Adipose tissue (tissue), 3 donors: ENCODE data around the gene DNAJA4. TPM values are rescaled to one million over a fixed set of nuclear protein-coding genes. Genes with fewer than 3 reads are reported as not detected.

Experiments used
- H3K27ac ChIP-seq: one replicate; pipeline ENCODE4 v1.5.1; 2013; ENCODE audit warnings: low read depth, low read length
- WGBS, 3 donors: extraction: QIAGEN DNeasy Blood & Tissue Kit; methylation state at CpG; one replicate each; pipeline ENCODE4 v1.1.7; 2013; 5-methylcytosine and 5-hydroxymethylcytosine counted together
- polyA plus RNA-seq, 3 donors: library from polyadenylated mRNA; stranded (reverse); fragments of 200-250 nt; gene quantifications; one replicate each; pipeline ENCODE4 v1.2.3, GENCODE V29; 2013
- donor health status: healthy with polysubstance abuse.
- donor health status: Bipolar disorder and iron deficiency.
- donor health status: healthy.

Gene DNAJA4
- polyA plus RNA-seq, 3 donors, result 8.6 to 38.5 (median 9.4) TPM

DNA sequence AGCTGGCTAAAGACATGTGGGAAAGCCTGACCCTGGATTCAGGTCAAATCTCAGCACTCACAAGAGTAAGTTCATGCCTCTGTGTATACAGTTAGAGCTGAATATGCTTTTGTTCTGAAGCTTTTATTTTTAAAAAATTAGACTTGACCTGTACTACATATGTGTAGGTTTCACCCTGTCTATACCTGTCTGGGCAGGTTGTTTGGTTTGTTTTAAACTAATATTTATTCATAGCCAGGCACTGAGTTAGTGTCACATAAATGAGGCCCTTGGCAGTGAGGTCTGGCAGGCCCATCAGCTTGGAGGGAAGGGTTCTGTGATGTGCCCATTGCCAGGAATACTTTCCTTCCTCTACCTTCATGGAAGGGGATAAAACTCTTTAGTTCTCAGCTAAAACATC lies 1.9 kb downstream of the DNAJA4 start:
- no peak overlapping the region for H3K27ac ChIP-seq

DNA sequence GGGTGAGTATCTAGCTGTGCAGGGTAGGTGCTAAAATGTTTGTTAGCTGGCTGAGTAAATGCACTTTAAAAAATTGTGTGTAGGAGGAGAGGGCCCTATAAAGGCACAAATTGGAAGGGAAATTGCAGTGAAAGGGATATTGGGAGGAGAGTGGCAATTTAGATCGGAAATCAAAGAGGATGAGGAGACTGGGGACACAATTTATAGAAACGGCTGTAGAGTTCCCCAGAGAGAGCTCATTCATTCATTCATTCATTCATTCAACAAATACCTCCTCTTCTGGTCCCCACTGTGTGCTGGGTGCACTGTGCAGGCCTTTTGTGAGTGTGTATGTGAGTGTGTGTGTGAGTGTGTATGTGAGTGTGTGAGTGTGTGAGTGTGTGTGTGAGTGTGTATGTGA lies 2.4 kb downstream of the DNAJA4 start:
- no peak overlapping the region for H3K27ac ChIP-seq
- WGBS, 3 donors, result 65 to 81% (median 78%) methylated on average over 2 of the region's 2 CpGs

DNA sequence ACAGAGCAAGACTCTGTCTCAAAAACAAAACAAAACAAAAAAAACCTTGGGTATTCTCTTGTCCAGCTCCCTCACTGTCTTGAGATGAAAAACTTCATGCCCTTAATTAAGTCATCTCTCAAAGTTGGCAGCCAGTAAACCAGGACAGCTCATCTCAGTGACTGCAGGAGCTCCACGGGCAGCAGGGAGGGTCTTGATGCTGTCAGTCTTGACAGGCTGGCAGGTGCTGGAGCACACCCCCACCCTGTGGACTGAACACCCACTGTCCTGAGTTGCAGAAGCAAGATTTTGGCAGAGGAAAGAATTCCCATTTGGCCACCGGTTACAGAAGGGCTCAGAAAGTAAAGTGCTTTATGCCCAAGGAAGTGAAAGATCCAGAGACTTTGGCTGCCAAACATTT lies 8.0 kb downstream of the DNAJA4 start:
- no peak overlapping the region for H3K27ac ChIP-seq
- 55 to 79% (median 74%) methylated on average over 2 of the region's 2 CpGs for WGBS, 3 donors

DNA sequence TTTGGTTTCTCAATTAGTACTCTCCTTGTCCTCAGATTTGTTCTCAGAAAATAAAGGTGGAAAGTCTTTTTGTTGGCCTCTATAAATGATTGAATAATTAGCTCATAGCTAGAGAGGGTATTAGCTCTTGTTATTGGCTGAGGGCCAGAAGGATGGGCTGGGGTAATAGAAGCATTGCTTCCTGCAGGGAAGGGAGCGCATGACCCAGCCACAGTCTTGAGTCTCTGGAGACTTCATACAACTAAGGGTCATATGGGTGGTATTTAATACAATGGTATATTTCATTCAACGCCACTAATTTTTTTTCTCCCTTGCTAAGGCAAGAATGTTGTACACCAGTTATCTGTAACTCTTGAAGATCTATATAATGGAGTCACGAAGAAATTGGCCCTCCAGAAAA lies 8.4 kb downstream of the DNAJA4 start:
- no peak overlapping the region for H3K27ac ChIP-seq
- 91 to 96% (median 94%) methylated on average over 3 of the region's 3 CpGs for WGBS, 3 donors

DNA sequence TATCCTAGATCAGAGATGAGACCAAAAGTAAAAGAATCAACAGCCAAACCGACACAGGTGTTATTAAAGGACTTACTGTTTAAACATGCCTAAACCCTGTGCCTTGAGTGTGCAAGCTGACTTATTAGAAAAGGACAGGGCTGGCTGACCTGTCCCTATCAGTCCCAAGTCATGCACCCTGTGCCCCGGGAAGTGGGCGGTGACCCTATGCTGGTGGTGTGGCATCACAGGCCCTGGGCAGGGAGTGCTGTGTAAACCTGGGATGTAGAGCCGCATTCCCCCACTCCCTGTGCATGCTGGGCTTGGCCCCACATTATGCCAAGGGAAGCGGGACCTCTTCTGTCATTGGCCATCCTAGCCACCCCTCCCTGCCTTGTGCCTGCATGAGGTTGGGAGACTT lies 10.6 kb downstream of the DNAJA4 start:
- H3K27ac ChIP-seq, result no peak overlapping the region
- 77 to 97% (median 95%) methylated on average over 5 of the region's 5 CpGs for WGBS, 3 donors

DNA sequence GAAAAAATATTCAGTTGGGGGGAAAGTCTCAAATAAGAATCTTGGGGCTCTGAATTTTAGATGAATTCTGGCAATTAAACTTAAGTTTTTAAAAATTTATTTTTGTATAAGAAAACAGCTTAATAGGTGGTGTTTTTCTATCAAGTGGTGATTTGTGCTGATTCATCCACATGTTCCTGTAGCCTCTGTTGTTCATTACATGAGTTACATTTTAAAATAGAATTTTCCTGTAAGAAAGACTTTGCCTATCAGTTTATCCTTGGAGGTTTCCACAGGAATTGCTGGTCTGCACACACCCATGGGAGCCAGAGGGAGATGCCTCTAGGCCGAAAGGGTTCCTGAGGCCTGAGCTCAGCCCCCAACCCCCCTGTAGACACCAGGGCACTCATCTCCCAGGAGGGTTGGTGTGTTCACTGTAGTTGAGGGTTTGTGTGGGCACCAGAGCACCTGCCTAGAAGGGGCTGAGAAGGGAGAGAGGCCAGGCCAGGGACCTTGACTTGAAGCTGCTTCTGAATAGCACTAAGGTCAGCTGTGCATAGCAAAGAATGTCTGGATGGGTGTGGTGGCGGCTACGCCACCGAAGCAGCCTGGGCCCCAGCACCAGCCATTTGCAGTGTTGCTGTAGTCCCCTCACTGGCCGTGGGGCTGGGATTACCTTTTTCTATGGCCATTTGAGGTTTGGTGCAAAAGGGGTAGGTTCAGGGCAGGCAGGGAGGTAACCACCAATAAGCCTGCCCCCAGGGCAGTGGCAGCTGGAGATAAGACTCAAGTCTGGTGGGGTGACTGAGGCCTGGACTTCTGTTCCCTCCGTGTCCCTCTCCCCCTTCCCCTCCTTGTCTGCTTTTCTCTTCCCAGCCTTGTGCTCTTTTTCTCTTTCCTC lies 11.9 kb downstream of the DNAJA4 start:
- WGBS, 3 donors, result 84 to 94% (median 87%) methylated on average over 6 of the region's 6 CpGs
- H3K27ac ChIP-seq, result no peak overlapping the region

DNA sequence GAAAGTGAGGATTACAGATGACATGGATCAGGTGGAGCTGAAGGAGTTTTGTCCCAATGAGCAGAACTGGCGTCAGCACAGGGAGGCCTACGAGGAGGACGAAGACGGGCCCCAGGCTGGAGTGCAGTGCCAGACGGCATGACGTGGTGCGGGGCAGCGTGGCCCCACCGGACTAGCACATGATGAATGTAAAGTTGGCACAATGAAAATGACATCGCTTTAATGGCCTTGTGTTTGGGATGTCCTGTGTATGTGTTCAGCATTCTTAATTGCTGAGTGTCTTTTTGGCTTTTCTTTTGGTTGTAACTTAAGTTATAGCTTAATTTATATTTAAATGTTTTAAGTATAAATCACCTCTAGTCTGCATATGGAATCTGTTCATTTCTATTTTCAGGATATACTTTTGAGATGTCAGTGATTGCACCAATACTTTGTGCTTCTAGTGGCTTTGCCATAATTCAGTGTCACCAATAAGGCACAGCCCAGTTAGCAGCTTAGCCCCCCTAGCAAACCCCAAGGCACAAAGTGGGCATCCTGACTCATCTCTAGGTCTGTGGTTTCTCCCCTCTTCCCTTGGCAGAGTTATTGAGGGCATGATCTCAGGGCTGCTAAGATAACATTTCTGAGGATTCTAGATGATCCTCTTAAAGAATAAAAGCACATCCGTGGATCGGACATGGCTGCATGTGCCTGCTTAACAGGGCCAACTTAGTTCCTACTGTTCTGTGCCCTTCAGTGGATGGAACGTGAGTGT lies 16.1 kb downstream of the DNAJA4 start:
- WGBS, 3 donors, result 90 to 94% (median 93%) methylated on average over 13 of the region's 13 CpGs
- no peak overlapping the region for H3K27ac ChIP-seq

DNA sequence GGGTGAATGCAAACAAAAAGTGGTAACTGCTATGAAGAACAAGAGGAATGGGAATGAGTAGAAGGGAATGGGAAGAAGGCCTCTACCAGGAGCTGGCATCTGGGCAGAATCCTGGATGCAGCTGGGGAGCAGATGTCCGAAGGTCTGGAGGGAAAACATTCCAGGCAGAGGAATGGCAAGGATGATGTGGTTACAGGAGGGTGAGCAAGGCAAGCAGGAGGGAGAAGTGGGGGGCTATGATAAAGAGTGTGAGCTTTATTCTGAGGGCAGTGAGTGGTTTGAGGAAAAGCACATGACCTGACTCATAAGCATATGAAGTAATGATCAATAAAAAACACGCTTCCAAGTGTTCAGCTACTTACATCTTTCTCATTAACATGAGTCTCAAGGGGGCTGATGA lies 18.0 kb downstream of the DNAJA4 start:
- 90 to 96% (median 93%) methylated on average over 2 of the region's 2 CpGs for WGBS, 3 donors

DNA sequence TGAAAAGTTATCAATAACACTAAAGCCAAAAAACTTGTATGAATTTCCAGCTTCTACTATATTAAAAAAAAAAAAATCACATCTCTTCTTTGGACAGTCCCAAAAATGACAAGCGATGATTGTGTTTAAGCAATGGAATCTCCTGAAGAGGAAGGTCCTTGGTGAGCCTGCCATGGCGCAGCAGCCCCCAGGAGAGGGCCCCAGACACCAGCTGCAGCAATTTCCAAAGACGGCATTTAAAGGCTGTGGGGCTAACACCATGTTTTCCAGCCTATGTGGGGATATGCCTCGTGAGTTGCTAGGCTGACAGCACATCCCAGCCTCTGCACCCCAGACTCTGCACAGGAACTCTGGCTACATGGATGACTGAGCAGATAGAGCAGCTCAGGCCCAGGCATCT lies 20.4 kb downstream of the DNAJA4 start:
- WGBS, 3 donors, result 75 to 86% (median 79%) methylated on average over 4 of the region's 4 CpGs

More for the DNA sequence above, 18.0 kb downstream of the DNAJA4 start:
- no peak overlapping the region for H3K27ac ChIP-seq

DNA sequence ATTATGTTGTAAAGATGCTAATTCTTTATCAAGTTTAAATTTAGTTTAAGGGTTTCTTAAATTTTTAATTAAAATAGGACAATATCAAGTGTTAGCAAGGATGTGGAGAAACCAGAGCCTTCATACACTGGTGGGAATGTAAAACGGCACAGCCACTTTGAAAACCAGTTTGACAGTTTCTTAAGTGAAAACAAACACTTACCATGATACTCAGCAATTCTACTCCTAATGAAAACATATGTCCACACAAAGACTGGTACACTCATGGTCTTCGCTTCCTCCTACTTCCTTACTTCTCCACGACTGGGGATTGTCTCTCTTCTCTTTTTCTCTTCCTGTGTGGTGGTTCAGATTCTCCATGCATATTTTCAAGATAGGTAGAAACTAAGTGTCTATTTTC lies 25.9 kb downstream of the DNAJA4 start:
- WGBS, 3 donors, result 68 to 82% (median 72%) methylated on average over 3 of the region's 3 CpGs
- H3K27ac ChIP-seq, result no peak overlapping the region

More for the DNA sequence above, 20.4 kb downstream of the DNAJA4 start:
- H3K27ac ChIP-seq, result no peak overlapping the region

DNA sequence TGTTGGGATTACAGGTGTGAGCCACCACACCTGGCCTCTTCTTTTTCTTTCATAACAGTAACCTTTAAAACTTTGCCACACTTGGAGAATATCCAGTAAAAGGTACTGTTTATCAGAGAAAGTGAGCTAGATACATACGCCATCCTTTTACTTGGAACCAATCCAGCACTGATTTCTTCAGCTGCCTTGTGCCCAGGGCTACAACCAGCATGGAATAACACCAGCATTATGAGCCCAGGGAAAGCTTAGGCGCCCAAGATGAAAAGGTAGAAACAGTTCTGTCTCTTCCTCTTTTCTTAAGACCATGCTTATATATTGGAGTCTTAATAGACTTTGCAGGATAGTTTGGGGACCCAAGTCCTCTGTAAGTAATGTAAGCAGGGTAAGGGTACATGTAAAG lies 26.7 kb downstream of the DNAJA4 start:
- 48 to 74% (median 70%) methylated on average over 2 of the region's 2 CpGs for WGBS, 3 donors
- H3K27ac ChIP-seq, result no peak overlapping the region

DNA sequence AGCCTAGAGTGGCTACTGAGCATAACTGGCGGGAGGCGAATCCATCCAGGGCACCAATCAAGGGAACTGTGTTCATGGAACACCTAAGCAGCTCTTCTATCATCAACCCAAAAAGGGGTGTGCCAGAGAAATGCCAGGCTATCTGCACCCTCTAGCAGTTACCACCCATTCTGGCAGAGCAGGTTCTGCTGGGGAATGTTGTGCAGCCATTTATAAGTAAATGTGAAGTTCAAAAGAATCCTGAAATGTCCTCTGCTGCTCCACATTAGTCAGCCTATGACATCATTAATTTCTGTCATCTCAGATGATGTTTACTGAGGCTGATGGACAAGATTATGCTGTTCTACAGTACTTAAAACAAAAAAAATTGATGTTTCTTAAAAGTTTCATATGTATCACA lies 27.3 kb downstream of the DNAJA4 start:
- no peak overlapping the region for H3K27ac ChIP-seq
- WGBS, 3 donors, result 90 to 100% (median 98%) methylated on average over 2 of the region's 2 CpGs

DNA sequence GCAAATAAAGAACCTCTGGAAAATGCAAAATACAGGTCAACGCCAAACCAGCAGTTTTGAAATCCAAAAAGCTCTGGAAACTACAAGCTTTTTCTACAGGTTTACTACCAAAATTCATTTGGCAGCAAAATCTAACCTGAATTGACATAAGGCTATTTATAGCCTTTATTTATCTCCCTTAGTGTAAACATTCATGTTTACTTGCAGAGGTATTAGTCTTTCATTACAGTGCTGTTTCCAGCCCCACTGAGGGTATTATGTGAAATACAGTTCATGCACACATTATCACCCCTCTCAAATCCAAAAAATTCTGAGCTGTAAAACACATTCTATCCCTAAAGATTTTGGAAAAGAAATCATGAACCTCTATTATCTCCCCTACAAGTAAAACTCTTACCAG lies 27.9 kb downstream of the DNAJA4 start:
- H3K27ac ChIP-seq, result no peak overlapping the region
- WGBS, 3 donors, result 43 to 98% (median 93%) methylated on average over 1 of the region's 1 CpG

DNA sequence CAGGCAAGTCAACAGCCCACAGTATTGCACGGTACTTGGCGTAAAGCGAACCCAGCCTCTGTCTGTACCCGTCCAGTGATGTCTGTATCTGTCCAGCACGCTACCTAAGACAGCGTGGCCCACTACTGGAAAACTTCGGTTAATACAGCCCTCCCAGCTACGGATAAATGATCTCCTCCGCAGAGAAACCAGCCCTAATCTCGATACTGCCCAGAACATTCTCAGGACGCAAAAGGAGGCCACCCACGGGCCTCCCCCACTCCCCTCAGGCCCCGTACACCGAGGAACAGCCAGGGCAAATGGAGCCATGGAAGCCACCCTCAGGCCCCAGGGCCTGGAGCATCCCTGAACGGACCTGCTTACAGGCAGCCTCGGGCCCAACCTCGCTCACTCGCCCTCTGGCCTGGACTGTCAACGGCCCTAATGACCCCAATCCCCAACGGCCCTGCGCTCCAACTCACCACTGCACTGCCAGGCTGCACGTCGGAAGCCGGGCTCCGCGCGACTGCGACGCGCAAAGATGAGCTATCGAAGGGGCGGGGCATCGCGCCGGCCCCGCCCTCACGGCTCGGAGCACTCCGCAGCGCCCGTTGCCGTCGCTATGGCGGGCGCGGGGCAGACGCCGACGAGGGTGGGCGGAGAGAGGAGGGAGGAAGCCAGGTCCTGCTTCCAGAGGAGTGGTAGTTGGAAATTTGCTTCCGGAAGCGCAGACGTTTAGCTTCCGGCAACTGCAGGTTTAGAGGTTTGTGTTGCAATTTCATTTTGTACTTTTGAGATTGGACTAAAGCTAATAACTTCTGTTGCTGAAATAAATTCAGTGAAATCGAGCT lies 35.0 kb downstream of the DNAJA4 start, which contains the start of gene SKIC8:
Gene SKIC8 (minus strand): TSS at position 509 of the 830 bp plus-strand sequence. CDS start 3,923 bp downstream, outside the sequence.
- WGBS, 3 donors, result 0 to 1% (median 1%) methylated on average over 55 of the region's 55 CpGs
- H3K27ac ChIP-seq, result no peak within 1 kb of the TSS

DNA sequence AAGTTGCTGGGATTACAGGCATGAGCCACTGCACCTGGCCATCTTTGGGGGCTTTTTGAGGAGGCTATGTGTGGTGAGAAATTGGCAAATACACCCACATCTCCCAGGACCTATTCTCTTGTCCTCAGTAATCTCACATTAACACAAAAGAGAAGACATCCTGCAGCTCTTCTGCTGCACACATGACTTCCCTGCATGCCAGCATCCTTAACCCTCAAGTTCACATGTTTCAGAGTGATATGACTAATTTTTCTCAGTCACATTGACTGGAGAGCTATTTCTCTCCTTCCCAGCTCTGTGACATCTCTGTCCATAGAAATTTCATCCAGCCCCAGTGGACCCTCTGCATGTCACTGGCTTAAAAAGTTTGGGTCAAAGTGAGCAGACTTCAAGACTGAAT lies 37.0 kb downstream of the DNAJA4 start:
- no peak overlapping the region for H3K27ac ChIP-seq

DNA sequence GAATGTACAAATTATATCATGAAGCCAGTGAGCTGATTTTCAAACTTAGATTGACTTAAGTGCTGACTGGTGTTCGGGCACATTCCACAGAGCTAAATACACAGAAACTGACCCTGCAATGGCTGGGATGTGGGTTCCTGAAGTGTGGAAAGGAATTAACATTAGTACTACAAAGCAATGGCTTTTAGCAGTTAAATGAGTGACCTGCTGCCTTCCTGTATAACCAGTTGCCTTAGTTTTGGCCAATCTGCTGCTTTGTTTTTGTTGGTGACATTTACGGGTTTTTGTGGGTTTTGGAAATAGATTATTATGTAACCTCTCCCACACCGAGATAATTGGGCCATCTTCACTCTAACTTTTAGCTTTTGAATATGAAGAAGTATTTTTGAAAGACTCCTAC lies 37.5 kb downstream of the DNAJA4 start:
- 19 to 31% (median 20%) methylated on average over 3 of the region's 3 CpGs for WGBS, 3 donors

DNA sequence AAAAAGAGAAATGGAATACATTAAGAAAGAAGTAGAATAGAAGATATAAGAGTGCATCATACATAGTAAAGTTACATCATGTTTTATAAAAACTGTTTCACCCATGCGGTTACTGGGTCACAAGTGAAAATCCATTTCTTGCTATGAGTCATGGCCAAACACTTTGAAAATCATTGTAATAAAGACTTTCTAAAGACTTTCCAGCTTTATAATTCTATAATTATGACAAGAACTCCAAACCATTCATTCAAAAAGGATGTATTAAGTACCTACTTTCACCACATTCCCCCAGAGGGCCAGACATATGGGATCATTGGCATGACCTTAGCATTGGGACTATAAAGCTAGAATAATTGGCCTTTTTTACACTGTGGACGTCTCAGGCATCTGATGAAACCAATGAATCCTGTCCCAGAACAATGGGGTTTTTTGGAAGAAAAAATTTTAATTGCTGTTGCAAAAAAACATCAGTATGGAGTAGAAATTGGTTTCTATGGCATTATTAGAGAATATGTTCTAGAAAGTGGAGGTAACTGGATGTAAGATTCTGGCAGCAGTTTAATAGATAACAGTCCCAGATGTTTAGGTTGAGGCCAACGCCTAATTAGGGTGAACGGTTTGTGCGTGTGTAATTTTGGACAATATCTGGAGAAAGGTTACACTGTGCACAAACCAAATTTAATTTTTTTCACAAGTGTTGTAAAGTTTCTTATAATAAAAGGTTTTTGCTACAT lies 38.4 kb downstream of the DNAJA4 start:
- WGBS, 3 donors, result 64 to 65% (median 65%) methylated on average over 5 of the region's 5 CpGs
- H3K27ac ChIP-seq, result no peak overlapping the region

More for the DNA sequence above, 37.5 kb downstream of the DNAJA4 start:
- H3K27ac ChIP-seq, result no peak overlapping the region
